ENCODE results near the gene NOD2. TPM values are rescaled to one million over a fixed set of nuclear protein-coding genes. Genes with fewer than 3 reads are reported as not detected.

The NOD2 gene
- total RNA-seq, 1 experiment from 2014 or later: 0.17 TPM

GRCh38 chr16:50676684-50677225 is 16.7 kb upstream of the NOD2 start:
- no peak overlapping the region for H3K56ac ChIP-seq (ENCODE audit: insufficient read length, low read depth, low read length)
- H3K4me1 ChIP-seq (ENCODE audit: insufficient read depth, low read length): no peaks in the 10 kb centered on the region
- H2AFZ ChIP-seq (ENCODE audit: low read length): no peak overlapping the region
- Mint-ChIP-seq H3K36me3 (ENCODE audit: insufficient read depth in 1 of 3, low read depth in 3 of 3) (peaks cover 4 to 11% (median 5%) of the 10 kb centered on the region in 3 experiments), H3K27me3 (ENCODE audit: low read depth) (peaks cover under 1% of the 10 kb centered on the region), H3K4me1 (no peaks in the 10 kb centered on the region), H3K9me3 (peaks cover 13 to 16% of the 10 kb centered on the region in 2 experiments), H3K27ac (0 out of 7 replicates have a peak overlapping the region, but pooled peaks of 1 of the 3 experiments have one; percentile 61), H3K4me3 (no peak overlapping the region)
- no peak overlapping the region for H3K18ac ChIP-seq (ENCODE audit: insufficient read length, low read depth, low read length)
- H4K20me1 ChIP-seq (ENCODE audit: control insufficient read depth, insufficient read depth, insufficient read length): no peaks in the 10 kb centered on the region
- no peak overlapping the region for H2BK20ac ChIP-seq (ENCODE audit: low read depth, low read length, poor library complexity, severe bottlenecking)
- no peak overlapping the region for H4K8ac ChIP-seq (replicated peaks; ENCODE audit: insufficient read length, low read depth, low read length)
- H3K27ac ChIP-seq (ENCODE audit: insufficient read length, low read depth, low read length): no peak overlapping the region
- no peak overlapping the region for H3K4ac ChIP-seq (ENCODE audit: low read depth, low read length)
- H3K4me2 ChIP-seq (ENCODE audit: insufficient read depth, insufficient read length, low read length): no peak overlapping the region
- H2BK120ac ChIP-seq (ENCODE audit: low read depth, low read length, poor library complexity, severe bottlenecking): no peak overlapping the region
- H4K5ac ChIP-seq (ENCODE audit: insufficient read length, low read depth, low read length): no peak overlapping the region
- H3K14ac ChIP-seq (ENCODE audit: insufficient read depth, low read length): no peak overlapping the region
- H4K91ac ChIP-seq (ENCODE audit: insufficient read length, low read depth, low read length): no peak overlapping the region
- H3T11ph ChIP-seq (ENCODE audit: low read length): no peak overlapping the region
- H3K79me1 ChIP-seq (ENCODE audit: insufficient read depth, low read depth, low read length, poor library complexity, severe bottlenecking): no peaks in the 10 kb centered on the region
- no peak for TF ChIP-seq CTCF (conservative IDR thresholded peaks at IDR 0.05)
- H3K9ac ChIP-seq (ENCODE audit: extremely low read depth, insufficient read length, low read length): no peak overlapping the region
- no peak overlapping the region for H3K23ac ChIP-seq (ENCODE audit: insufficient read length, low read depth, low read length)
- H2BK15ac ChIP-seq (ENCODE audit: low read depth, low read length): no peak overlapping the region
- no peak for DNase-seq
- H3K23me2 ChIP-seq (ENCODE audit: insufficient read length, low read depth, low read length, poor library complexity, severe bottlenecking): no peaks in the 10 kb centered on the region
- no peaks in the 10 kb centered on the region for H3K27me3 ChIP-seq (ENCODE audit: insufficient read depth, low read length)
- no peak overlapping the region for H2AK5ac ChIP-seq (ENCODE audit: insufficient read length, low read length)
- H3K79me2 ChIP-seq (ENCODE audit: insufficient read depth, low read length): no peaks in the 10 kb centered on the region
- WGBS (ENCODE audit: extremely low coverage, insufficient read length, low lambda C conversion rate): no CpG with 5 or more reads among the region's 9 CpGs
- peaks cover 9% of the 10 kb centered on the region for H3K9me3 ChIP-seq (ENCODE audit: control insufficient read depth, low read depth, low read length)
- H2BK12ac ChIP-seq (ENCODE audit: insufficient read length, low read depth, low read length): no peak overlapping the region
- H2BK5ac ChIP-seq (ENCODE audit: insufficient read length, low read length): no peak overlapping the region

Data from H9 (cell line).